GM21447 (cell line): Measurements from ENCODE around the gene RB1.
"Not testable (repeated sequence)": the region's sequence is repeated elsewhere in the genome, so short reads cannot be mapped to it uniquely, and the experiment has no call there.

Experiments
- ATAC-seq: cut with Tn5 transposase; IDR thresholded peaks from one replicate; pipeline ENCODE4 v1.9.1; 2021; ENCODE audit not compliant: unreplicated experiment

RB1 gene

DNA sequence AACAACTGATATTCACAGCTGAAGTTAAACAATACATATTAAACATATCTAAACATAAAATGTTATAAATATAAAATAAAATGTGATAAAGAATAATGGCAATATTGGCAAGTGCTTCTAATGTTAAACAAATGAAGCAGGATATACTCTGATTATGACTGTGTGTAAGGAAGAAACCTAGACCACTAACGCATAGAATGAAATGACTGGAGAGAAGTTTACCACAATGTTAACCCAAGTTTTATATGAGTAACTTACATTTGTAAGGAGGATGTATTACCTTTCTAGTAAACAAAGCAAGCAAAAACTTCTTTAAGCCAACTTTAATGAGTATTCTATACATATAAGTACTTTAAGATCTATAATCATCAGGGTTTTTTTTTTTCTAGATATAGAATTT, 43.0 kb downstream of the RB1 start:
- ATAC-seq: no peak

DNA sequence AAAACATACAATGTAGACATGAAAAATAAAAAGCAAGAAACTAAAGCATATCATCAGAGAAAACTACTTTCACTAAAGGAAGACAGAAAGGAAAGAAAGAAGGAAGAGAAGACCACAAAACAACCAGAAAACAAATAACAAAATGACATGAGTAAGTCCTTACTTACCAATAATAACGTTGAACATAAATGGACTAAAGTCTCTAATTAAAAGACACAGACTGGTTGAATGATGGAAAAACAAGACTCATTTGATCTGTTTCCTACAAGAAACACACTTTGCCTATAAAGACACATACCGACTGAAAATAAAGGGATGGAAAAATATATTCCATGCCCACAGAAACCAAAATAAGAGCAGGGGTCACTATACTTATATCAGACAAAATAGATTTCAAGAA, 46.0 kb downstream of the RB1 start:
- ATAC-seq: no peak

DNA sequence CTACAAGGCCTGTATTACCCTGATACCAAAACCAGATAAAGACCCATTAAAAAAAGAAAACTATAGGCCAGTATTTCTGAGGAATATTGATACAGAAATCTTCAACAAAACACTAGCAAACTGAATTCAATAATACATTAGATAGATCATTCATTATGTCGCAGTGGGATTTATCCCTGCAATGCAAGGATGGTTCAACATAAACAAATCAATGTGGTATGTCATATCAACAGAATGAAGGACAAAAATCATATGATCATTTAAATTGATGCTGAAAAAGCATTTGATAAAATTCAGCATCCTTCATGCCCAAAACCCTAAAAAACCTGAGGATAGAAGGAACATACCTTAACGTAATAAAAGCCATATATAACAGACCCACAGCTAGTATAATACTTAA, 50.0 kb downstream of the RB1 start:
- ATAC-seq: no peak

DNA sequence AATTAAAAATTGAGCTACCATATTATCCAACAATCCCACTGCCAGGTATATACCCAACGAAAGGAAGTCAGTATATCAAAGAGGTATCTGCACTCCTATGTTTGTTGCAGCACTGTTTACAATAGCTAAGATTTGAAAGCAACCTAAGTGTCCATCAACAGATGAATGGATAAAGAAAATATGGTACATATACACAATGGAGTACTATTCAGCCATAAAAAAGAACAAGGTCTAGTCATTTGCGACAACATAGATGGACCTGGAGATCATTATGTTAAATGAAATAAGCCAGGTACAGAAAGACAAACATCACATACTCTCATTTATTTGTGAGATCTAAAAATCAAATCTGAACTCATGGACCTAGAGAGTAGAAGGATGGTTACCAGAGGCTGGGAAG, 52.0 kb downstream of the RB1 start:
- not testable (repeated sequence) for ATAC-seq

DNA sequence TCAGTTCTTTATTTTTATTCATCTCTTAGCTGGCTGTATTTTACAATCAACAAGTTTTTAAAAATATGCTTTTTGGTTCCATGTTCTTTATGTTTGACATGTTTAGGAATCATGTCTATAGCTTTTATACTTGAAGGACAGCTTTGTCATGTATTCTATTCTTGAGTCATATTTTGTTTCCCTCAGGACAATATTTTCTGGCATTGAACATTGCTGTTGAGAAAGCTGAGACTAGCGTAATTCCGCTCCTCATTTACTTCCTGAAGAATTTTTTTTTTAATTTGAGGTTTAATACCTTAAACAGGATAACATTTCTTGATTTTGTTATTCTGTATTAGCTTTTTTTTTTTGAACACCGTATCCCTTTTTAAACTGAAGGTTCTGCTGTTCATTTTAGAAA, 53.2 kb downstream of the RB1 start:
- no peak for ATAC-seq

DNA sequence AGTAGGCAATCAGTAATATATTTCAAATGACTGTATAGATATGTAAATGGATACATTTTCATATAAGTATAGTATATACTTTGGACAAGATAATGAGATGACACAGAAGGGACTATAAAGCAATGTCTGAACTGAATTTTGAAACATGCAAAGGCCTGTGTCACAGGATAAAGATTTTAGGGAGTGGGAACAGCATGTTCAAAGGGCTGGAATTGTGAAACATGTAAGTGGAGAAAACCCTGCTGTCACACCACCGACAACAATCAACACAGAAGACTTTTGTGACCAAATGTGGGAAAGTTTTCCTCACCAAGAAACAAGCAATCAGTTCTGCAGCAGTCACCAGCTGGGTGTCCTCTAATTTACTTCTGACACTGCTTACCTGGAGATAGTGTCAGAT, 66.4 kb downstream of the RB1 start:
- ATAC-seq: no peak

DNA sequence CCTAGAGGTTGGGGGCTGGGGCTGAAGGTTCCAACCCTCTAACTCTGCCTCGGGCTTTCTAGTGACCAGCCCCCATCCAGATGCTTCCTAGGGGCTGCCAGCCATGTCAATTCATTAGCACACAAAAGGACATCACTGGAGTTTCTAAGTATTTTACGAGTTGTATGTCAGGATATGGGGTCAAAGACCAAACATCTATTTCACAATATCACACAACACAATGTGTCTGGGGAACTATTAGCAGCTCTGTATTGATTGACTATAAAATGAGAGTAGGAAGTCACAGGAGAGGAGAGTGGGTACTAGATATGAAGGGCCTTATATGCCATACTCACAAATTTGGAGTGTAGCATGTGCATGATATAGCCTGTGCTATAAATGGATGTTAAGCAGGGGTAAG, 67.3 kb downstream of the RB1 start:
- no peak for ATAC-seq

DNA sequence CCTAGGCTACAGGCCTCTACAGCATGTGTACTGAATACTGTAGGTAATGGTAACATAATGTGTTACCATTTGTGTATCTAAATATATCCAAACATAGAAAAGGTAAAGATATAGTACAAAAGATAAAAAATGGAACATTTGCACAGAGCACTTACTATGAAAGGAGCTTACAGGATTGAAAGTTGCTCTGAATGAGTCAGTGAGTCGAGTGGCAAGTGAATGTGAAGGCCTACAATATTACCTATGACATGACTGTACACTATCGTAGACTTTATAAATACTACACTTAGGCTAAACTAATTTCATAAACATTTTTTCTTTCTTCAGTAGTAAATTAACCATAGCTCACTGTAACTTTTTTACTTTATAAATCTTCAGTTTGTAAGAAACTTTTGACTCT, 74.3 kb downstream of the RB1 start:
- no peak for ATAC-seq

DNA sequence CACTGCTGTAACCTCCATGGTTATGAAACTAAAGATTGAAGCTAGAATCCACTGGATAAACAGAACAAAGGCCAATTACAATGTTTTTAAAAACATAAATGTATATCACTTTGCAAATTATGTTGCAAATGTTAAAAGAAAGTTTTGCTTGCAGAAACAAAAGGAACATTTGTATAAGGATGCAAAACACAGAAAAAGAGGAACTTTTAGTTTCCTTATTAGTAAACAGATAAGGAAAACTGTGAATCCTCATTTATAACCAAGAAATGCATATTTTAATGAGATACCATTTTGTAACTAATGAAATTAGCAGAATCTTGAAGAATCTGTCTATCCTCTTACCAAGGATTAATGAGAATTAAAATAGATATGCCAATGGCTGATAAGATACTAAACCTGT, 77.0 kb downstream of the RB1 start:
- no peak for ATAC-seq

DNA sequence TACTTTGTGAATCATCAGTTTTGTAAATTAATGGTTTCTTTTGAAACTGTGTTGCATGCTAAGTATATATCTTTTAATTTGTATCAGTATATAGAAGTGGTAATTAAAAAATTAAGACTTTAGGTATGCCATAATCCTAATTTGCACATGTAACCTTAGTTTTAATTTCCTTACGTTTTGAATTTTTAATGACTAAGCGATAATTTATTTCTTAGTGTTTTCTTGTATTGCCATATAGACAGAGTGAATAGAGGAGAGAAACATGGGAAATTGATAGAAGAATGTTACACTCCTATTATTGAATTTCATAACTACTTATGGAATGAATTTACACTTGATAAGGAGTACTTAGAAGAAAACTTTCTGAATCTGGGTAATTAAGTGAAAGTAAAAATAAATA, 79.8 kb downstream of the RB1 start:
- no peak for ATAC-seq

DNA sequence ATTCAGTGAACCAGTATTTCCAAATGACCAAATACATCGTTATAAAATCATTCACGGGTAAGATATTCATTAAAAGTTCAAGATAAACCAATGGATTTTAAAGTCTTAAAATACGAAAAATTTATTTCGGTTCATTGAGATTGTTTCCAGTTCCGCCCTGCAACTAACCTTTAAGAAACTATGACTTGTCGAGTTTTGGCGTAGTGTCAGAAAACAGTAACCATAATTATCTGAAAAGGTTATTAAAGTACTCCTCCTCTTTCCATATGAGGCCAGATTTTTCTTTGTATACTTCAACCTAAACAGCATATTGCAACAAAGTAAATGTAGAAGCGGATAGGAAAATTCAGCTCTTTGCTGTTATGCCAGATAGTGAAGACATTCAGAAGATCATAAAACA, 83.3 kb downstream of the RB1 start:
- no peak for ATAC-seq

DNA sequence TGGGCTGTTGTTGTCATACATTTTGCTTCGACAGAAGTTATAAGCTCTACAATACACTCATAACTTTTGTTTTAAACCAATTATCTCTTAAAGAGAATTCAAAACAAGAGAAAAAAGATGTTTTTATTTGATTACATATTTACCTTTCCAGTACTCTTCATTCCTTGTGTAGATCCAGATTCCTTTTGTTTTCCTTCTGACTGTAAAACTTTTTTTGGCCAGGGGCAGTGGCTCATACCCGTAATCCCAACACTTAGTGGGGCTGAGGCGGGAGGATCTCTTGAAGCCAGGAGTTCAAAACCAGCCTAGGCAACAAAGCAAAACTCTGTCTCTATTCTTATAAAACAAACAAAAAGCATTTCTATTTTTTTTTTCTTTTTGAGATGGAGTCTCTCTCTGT, 87.7 kb downstream of the RB1 start:
- no peak for ATAC-seq

DNA sequence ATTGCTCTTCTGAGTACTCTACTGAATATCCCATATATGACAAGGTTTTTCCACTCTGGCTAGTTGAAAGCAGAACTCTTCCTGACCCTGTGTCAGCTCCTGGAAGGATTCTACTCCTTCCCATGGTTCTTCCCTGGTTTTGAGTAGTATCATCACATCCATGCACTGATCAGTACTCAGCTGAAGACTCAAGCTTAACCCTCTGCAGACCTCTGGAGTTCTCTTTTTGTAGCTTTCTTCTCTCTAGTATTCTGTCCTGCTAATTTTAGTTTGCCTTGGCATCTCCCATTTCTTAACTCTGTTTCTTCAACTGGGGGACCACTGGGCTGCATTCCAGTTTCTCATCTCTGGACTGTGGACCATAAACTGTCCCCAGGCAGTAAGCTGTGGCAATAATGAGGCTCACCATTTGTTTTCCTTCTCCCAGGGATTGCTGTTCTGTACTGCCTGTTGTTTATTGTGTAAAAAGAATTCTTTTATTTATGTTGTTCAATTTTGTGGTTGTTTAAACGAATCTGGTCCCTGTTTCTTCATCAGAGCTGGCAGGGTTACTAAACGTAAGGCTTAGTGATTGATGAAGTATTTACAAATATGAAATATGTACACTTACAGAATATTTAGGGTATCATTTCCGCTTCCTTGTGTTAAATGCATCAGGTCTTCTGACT, 89.6 kb downstream of the RB1 start:
- no peak for ATAC-seq

DNA sequence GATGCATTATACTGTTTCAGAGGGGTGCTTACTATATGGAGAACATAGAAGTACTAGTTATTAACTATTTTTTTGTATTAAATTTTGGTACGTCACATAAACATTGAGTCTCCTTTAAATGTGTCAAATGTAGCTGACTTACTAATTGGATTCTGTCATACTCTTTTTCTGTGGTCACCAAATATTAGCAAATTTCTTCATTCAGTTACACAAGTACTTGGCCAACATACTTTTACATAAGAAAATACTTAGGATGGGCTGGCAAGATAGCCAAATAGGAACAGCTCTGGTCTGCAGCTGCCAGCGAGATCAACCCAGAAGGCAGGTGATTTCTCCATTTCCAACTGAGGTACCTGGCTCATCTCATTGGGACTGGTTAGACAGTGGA, 90.1 kb downstream of the RB1 start:
- no peak for ATAC-seq

DNA sequence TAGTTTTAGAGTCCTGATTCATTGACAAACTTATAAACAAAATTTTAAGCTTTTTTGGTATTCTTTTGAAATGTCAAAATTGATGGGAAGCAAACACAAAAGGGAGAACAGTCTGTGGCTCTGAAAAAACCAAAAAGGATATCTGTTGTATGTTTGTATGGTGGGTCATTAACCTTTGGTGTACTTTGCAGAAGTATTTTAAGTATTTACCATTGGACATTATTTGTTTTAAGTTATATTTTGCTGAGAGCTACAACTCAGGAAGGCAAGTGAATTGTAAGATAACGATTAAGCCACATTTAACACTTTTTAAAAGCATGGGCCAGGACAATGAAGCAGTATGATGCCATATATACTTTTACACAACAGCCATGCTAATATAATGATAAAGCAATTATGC, 94.2 kb downstream of the RB1 start:
- ATAC-seq: no peak

DNA sequence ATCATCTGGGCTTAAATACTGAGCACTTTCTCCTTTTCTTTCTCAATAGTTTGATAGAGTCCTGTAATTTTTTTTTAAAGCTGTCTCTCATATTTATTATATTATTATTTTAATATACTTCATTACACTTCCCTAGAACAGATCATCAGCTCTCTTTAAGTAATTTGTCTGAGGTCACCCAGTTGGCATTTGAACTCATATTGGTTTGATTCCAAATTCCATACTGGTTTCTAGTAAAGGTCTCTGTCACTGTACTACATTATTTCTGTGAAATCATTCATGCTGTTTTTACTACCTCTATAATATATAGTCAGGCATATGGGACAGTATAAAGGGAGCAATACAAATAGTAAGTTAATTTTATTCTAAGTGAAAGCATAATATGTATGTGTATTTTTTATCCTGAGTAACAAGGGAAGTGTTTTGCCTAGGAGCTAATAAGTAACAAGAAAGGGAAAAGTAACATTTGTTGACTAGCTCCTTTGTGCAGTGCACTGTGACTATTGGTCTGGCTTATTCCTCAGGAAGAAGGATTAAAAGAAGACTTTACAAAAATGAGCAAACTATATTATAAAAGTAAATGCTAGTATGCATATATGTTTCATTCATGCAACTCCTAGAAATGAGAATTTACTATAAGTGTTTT, 95.0 kb downstream of the RB1 start:
- ATAC-seq: no peak

DNA sequence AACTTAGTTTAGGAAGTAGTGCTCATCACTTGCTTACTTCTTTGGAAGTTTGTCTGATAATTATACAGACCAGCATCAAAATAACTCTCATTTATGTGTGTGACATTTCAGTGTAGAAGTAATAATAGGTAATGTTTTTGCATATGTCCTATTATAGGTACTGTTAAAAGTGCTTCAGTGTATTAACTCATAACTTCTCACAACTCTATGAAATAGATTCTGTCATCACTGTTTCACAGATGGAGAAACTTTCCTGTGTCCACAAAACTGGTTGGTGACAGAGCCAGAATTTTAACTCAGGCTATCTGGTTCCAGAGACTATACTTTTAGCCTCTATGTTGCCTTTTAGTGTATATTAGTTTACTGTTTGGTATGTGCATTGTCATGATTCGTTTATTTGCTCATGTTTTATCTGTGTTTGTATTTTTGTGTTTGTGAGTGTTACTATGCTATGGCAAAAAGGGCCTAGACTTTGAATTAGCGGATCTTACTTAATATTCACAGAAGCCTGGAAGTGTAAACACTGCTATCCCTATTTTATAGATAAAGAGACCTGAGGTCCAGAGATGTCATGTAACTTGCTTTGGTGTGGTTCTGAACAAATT, 96.6 kb downstream of the RB1 start:
- no peak for ATAC-seq

DNA sequence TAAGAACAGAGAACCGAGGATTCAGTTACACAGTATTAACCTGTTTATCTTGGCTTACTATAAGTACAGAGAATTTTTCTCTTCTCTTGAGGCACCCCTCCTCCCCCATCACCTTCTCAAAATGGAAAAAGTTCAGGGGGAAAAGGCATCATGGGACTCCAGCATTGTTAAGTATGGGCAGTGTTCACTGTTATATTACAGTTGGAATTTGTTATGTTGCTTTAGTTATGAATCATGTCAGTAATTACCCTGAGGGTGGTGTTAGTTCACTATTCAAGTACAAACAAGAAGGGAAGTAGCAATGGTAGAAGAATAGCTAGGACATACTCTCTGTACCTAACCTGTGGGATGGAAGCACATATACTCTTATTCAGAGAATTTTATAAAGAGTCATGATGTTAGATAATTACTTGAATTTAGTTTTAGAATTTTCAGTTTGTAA, 97.3 kb downstream of the RB1 start:
- no peak for ATAC-seq

DNA sequence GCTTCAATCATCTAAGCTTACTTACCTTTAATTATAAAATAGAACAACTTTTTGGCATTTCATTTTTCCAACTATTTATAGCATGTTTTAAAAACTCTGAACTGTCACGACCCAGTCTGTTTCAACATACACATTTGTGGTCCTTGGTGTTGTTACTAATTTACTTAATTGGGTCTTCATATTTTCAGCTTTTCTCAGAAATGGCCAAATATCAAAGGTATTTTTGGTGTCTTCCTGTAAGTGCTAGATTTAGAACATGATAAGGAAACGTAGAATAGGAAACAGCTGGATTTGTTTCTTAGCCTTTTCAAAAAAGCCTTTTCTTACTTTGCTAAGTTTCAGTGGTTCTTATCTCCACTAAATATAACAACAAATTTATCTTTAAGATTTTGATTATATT, 97.9 kb downstream of the RB1 start:
- ATAC-seq: no peak

DNA sequence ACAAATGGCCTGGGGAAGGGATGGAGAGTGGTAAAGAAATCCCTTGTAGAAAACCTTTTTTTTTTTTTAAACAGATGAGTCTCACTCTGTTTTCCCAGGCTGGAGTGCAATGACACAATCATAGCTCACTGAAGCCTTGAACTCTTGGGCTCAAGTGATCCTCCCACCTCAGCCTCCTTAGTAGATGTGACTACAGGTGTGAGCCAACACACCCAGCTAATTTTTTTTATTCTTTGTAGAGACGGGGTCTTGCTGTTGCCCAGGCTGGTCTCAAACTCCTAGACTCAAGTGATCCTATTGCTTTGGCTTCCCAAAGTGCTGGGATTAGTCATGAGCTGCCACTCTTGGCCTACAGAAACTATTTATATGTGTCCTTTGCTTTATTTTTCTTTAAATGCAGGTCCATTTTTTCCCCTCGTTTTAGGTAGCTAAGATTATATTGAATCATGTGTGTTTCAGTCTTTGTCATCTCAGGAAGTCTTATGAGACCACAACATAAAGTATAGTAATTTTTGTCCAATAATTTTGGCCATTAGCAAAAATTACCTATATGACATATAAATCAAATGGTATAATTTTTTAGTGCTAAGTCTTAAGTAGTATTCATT, 98.9 kb downstream of the RB1 start:
- ATAC-seq: no peak

DNA sequence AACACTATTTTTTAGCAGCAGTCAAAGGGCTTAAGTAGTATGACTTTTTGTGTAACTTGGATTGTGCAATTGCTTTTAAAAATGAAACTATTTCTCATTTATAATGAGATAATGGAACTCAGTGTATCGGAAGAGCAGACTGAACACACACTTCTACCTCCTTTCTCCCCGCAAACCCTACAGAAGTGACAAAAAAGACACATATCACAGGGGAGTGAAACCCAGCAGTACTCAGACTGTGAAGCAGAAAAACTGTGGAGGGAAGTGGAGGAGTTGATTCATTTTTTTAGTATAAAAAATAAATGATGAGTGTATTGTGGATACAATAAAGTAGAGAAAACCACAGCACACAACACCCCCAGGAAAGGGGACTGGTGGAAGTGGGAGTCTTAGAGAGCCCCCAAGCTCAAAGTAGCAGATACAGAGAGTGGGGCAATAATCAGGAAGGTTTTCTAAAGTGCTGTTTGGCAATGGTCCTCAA, 99.6 kb downstream of the RB1 start:
- peak; percentile 42 for ATAC-seq

DNA sequence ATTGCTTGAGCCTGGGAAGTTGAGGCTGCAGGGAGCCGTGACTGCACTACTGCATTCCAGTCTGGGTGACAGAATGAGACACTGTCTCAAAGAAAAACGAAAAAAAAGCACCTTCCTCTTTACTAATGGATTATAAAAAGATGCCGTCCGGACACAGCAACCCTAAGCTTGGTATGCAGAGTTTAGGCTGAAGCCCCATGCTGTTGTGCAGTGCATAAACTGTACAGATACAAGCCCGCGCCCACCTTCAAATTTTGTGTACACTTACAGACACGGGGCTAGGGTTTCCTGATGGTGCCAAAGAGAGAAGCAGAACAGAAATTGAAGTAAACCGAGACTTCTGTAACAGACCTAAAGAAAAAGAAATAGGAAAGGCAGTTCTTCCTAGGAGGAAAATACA, 100.4 kb downstream of the RB1 start:
- no peak for ATAC-seq
